Measurements from ENCODE around the gene GPX3. TPM values are rescaled to one million over a fixed set of nuclear protein-coding genes. Genes with fewer than 3 reads are reported as not detected.

GPX3 gene
- total and polyA plus RNA-seq, 2 of the 8 experiments (the other 6 are each of a cell fraction or from before 2014, with no cell fraction given) = 27.8 to 77.9 TPM

GRCh38 chr5:151060742-151061141, 40.4 kb downstream of the GPX3 start:
- 87% methylated on average over 6 of the region's 6 CpGs; no CpG with 5 or more reads in 1 of the 2 experiments for WGBS, 2 experiments (ENCODE audit: extremely low coverage in 1 of 2, insufficient coverage in 1 of 2, insufficient read length in 1 of 2, insufficient replicate concordance in 2 of 2, low coverage in 1 of 2, low lambda C conversion rate in 2 of 2, missing lambda C conversion rate in 1 of 2)
- Histone ChIP-seq H3K18ac (ENCODE audit: extremely low read depth, low read length) (no peak overlapping the region), H3K14ac (ENCODE audit: insufficient read length) (no peak overlapping the region), H4K20me1 (replicated peaks in 1 of 2; ENCODE audit: control insufficient read depth in 1 of 2, insufficient read depth in 2 of 2, low read length in 2 of 2) (peaks cover 0 to 10% of the 10 kb centered on the region in 2 experiments), H3K56ac (replicated peaks; ENCODE audit: insufficient read length, low read depth, low read length) (no peak overlapping the region), H3K4me3 (ENCODE audit: extremely low read depth in 1 of 4, insufficient read depth in 2 of 4, low read depth in 3 of 4, low read length in 4 of 4) (no peak overlapping the region), H2BK5ac (ENCODE audit: low read depth, low read length) (no peak overlapping the region), H3K4me2 (ENCODE audit: insufficient read depth in 1 of 2, low read depth in 2 of 2, low read length in 2 of 2) (no peak overlapping the region), H3K79me2 (ENCODE audit: control insufficient read depth in 1 of 2, insufficient read depth in 2 of 2, low read length in 2 of 2) (no peaks in the 10 kb centered on the region), H2BK120ac (replicated peaks; ENCODE audit: low read depth, low read length) (no peak overlapping the region), H4K5ac (ENCODE audit: insufficient read length, low read depth, low read length) (no peak overlapping the region), H3K27ac (ENCODE audit: low read depth, low read length) (no peak overlapping the region), H3K4me1 (replicated peaks in 1 of 4; ENCODE audit: control insufficient read depth in 3 of 4, insufficient read depth in 4 of 4, low read length in 3 of 4) (no peaks in the 10 kb centered on the region; a peak in 1 of 7 replicates), H3K9ac (replicated peaks in 1 of 4; ENCODE audit: extremely low read depth in 1 of 4, low read depth in 3 of 4, low read length in 3 of 4) (no peak overlapping the region), H4K91ac (replicated peaks; ENCODE audit: insufficient read length, low read length) (no peak overlapping the region), H3K9me3 (ENCODE audit: insufficient read depth in 2 of 2, low read depth in 1 of 2, low read length in 1 of 2) (no peaks in the 10 kb centered on the region), H2AFZ (ENCODE audit: low read length) (no peak overlapping the region), H2AK5ac (ENCODE audit: low read depth, low read length) (no peak overlapping the region), H2BK15ac (ENCODE audit: low read length) (no peak overlapping the region), H3K23me2 (ENCODE audit: low read depth, low read length) (no peaks in the 10 kb centered on the region), H2BK12ac (ENCODE audit: low read depth, low read length) (no peak overlapping the region), H2BK20ac (ENCODE audit: low read length) (no peak overlapping the region), H3K4ac (replicated peaks; ENCODE audit: insufficient read length, low read depth, low read length) (no peak overlapping the region), H3K79me1 (ENCODE audit: low read depth, low read length) (0 out of 2 replicates have a peak, but pooled peaks cover 2% of the 10 kb centered on the region), H3K23ac (ENCODE audit: insufficient read length) (no peak overlapping the region), H3K36me3 (ENCODE audit: control insufficient read depth in 2 of 4, insufficient read depth in 4 of 4, low read length in 3 of 4) (peaks cover 0 to 7% (median 2%) of the 10 kb centered on the region in 4 experiments; a peak in 3 of 8 replicates), H3K27me3 (replicated peaks in 1 of 4; ENCODE audit: control insufficient read depth in 3 of 4, extremely low read depth in 1 of 4, insufficient read depth in 3 of 4, low read length in 3 of 4) (no peaks in the 10 kb centered on the region), H4K8ac (ENCODE audit: extremely low read depth, insufficient read depth, low read length) (no peak overlapping the region)
- DNase-seq (ENCODE audit: low read depth in 1 of 2, low spot score in 2 of 2) (no peak), FAIRE-seq (no peak)
- CTCF ChIA-PET (ENCODE audit: partially characterized antibody) = interaction anchor here (0.8 to 28.6 kb wide), 6 partner anchors 8 to 178 kb away, joined by 3 to 442 read pairs (median 4); no protein-coding TSS in a partner anchor
- POLR2A ChIA-PET (ENCODE audit: partially characterized antibody) = no interaction called here
- TF ChIP-seq MAFK (IDR thresholded peaks at IDR 0.05; ENCODE audit: low read depth, low read length) (no peak), SP1 (IDR thresholded peaks at IDR 0.05; ENCODE audit: low read depth, low read length) (no peak), CHD2 (IDR thresholded peaks at IDR 0.05; ENCODE audit: low read length) (no peak), FOSL1 (IDR thresholded peaks at IDR 0.05; ENCODE audit: insufficient read depth, low read depth, low read length) (no peak), CREB1 (IDR thresholded peaks at IDR 0.05) (no peak), PHF8 (conservative IDR thresholded peaks at IDR 0.05; ENCODE audit: low read depth, low read length) (no peak), JUND (IDR thresholded peaks at IDR 0.05; ENCODE audit: low read length) (no peak), EP300 (IDR thresholded peaks at IDR 0.05; ENCODE audit: borderline replicate concordance in 1 of 2, low read depth in 2 of 2, low read length in 2 of 2) (no peak), RNF2 (IDR thresholded peaks at IDR 0.05; ENCODE audit: borderline replicate concordance, low read depth, low read length, missing control alignments, poor library complexity, severe bottlenecking) (no peak), E2F6 (IDR thresholded peaks at IDR 0.05) (no peak), HDAC6 (IDR thresholded peaks at IDR 0.05; ENCODE audit: low read depth, low read length) (no peak)
- TF ChIP-seq, protein P1, sequence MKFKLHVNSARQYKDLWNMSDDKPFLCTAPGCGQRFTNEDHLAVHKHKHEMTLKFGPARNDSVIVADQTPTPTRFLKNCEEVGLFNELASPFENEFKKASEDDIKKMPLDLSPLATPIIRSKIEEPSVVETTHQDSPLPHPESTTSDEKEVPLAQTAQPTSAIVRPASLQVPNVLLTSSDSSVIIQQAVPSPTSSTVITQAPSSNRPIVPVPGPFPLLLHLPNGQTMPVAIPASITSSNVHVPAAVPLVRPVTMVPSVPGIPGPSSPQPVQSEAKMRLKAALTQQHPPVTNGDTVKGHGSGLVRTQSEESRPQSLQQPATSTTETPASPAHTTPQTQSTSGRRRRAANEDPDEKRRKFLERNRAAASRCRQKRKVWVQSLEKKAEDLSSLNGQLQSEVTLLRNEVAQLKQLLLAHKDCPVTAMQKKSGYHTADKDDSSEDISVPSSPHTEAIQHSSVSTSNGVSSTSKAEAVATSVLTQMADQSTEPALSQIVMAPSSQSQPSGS (IDR thresholded peaks at IDR 0.05; ENCODE audit: low read length) = no peak
